ENCODE measurements around the gene DEDD. TPM values are rescaled to one million over a fixed set of nuclear protein-coding genes. Genes with fewer than 3 reads are reported as not detected.

Gene DEDD
- total RNA-seq, 1 donor from 2014 or later = 24.9 TPM

DNA sequence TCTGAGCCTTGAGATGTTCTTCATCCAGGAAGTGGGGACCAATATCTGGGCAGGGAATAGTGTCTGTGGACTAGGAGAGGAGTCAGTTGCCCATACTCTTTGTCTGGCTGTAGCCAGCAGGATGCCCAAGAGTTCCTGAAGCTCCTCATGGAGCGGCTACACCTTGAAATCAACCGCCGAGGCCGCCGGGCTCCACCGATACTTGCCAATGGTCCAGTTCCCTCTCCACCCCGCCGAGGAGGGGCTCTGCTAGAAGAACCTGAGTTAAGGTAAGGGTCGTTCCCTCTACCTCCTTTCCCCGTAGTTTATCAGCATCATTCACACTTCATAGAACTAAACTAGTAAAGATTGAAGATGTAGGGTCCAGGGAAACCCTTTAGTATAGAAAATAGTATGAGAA, 30.3 kb upstream of the DEDD start:
- ATAC-seq = no peak

DNA sequence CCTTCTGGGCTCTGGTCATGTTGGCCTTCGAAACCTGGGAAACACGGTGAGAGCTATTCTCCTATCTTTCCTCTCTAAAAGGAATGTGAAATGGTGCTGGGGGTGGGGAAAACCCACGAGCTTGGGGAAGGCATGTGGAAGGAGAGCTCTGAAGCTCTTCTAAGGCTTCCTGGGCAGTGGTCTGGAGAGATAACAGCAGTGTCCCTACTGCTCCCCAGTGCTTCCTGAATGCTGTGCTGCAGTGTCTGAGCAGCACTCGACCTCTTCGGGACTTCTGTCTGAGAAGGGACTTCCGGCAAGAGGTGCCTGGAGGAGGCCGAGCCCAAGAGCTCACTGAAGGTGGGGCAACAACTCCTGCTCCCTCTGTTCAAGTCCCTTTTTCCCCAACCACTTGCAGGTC, 29.6 kb upstream of the DEDD start:
- ATAC-seq = no peak

DNA sequence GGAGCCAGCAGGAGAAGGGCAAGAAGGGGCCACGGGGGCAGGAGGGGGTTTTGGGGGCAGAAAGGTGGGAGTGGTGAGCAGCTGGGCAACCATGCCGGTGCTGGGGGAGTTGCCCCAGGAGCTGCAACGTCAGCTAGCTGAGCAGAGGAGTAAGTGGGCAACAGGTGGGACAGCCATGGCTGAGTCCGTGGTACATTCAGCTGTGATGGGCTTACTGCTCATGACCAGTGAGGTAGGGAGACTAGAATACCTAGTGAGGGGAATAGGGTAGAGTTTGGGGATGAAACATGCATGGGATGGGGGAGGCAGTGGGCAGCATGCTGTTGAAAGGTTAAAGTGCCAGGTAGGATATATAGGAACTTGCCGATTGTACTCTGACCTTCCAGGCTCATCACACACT, 29.2 kb upstream of the DEDD start:
- ATAC-seq = no peak

DNA sequence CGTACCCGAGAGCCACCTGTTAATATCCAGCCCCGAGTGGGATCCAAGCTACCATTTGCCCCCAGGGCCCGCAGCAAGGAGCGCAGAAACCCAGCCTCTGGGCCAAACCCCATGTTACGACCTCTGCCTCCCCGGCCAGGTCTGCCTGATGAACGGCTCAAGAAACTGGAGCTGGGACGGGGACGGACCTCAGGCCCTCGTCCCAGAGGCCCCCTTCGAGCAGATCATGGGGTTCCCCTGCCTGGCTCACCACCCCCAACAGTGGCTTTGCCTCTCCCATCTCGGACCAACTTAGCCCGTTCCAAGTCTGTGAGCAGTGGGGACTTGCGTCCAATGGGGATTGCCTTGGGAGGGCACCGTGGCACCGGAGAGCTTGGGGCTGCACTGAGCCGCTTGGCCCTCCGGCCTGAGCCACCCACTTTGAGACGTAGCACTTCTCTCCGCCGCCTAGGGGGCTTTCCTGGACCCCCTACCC, 28.2 kb upstream of the DEDD start:
- no peak for ATAC-seq

DNA sequence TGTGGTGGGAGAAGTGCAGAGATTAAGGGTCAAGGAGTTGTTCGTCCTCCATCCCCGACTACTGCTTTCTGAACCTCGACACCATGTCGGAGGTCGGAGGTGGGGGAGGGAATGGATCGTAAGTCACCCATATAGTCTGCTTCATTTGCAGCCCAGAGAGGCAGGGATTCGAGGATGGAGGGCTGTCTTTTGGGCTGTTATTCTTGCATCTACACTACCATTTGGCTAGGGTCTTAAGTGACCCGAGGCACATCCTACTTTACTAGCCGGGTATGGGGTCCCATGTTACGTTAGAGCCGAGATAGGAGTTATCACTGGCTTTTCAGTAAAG, 27.4 kb upstream of the DEDD start:
- no peak for ATAC-seq

DNA sequence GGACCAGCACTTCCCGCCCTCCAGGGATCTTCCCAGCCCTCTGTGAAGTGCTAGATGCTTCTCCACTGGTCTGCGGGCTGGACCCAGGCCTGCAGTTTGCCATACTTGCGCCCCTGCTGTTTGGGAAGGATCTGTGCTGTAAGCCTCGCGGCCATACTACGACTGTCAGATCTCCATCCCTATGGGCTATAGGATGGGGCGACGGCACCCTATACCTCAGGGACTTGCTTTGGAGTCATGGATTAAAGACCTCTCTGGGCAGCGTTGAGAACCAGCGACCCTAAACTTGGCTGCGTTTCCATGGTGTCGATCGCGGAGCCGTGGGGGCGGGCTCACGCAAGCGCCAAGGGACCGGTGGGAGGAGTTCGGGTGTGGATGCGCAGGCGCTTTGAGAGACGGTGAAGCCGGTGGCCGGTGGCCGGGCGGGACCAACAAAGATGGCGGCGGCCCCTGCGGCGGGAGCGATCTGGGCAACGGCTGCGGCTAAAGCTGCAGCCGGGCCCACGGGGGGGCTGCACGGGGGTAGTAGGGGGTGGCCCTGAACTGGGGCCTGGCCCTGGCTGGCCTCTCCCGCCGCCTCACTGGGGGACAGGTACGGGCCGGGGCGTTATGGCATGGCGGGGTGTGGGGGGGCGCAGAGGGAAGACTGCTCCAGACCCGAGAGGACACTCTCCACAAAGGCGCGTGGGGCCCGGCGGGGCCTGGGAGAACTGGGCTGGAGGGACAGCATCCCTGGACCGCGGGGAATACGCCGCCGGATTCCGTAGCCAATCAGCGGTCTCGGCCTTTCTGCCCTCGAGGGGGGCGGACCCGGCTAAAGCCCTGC, 26.8 kb upstream of the DEDD start, which contains the start of gene USP21:
TSS of gene USP21 (plus strand) at position 414 of the 826 bp plus-strand sequence. CDS start 1,141 bp downstream, outside the sequence.
- peak; percentile 90 for ATAC-seq

DNA sequence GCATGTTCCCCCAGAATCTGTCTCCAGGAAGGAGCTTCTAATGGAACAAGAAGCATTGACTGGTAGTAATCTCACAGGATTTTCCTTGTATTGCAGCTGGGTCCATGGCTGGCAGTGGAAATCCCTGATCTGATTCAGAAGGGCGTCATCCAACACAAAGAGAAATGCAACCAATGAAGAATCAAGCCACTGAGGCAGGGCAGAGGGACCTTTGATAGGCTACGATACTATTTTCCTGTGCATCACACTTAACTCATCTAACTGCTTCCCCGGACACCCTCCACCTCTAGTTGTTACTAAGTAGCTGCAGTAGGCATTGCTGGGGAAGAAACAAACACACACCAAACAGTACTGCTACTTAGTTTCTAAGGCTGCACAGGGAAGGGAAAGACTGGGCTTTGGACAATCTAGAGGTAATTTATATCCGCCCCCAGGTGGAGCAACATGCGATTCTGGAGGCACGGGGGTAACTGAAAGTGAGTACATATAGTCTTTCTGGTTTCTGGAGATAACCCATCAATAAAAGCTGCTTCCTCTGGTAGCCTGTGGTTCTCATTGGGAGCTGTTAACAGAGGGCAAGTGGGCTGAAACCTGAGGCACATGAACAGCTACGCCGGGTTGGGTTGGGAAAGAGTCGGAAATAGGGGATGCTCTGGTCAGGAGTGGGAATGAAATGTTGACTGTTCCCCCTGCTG, 26.0 kb upstream of the DEDD start:
- ATAC-seq = no peak

DNA sequence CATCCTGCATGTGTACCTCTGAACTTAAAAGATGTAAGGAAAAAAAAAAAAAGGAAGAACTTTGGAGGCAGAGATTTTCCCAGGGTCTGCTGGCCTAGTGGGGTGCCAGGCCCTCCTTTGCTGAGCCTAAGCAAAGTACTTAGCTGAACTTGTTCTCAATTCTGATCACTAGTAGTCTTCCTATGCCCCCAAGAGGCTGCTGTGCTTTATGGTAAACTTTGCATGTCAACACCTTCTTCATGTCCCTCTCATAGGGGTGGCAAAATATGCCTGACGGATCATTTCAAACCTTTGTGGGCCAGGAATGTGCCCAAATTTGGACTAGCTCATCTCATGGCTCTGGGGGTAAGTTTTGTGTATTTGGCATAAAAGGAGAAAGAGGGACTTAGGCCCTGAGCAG, 25.4 kb upstream of the DEDD start:
- ATAC-seq = no peak

DNA sequence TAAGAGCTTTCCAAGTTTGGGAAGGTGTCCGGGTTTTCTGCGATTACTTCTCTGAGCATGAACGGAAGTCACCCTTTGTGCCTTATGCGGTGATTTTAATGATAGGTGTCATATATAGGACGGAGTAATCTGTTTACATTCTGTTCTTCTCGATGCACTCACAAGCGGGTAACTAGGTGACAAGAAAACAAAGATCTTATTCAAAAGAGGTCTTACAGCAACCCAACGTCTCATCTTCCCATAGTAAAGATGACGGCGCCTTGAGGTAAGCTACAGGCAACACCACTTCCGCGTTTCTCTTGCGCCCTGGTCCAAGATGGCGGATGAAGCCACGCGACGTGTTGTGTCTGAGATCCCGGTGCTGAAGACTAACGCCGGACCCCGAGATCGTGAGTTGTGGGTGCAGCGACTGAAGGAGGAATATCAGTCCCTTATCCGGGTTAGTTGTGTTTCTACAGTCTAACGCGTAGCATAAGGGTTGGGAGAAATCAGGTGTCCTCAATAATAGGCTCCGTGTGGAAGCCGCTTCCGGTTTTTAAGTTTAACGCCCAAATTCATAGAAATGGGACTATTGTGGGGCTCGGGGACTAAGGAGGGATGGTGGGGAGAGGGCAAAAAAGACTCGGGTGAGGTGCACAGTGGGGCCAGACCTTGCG, 21.3 kb upstream of the DEDD start, which contains the start of gene UFC1:
TSS of gene UFC1 (plus strand) at position 297 of the 656 bp plus-strand sequence. CDS start at position 317, 20 bp downstream.
- ATAC-seq = peak; percentile 83

DNA sequence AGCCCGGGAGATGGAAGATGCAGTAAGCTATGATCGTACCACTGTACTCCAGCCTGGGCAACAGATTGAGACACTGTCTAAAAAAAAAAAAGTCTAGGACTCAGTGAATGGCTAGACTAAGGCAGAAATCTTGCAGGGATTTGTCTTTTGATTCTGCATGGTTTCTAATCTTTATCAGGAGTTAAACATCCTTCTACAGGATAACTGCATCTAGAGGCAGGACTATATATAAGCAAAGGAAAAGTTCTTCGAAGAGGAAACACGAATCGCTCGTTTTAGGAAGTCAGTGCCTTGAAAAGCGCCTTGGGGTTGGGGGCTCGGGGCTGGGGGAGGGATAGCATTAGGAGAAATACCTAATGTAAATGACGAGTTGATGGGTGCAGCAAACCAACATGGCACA, 20.7 kb upstream of the DEDD start:
- ATAC-seq = no peak

DNA sequence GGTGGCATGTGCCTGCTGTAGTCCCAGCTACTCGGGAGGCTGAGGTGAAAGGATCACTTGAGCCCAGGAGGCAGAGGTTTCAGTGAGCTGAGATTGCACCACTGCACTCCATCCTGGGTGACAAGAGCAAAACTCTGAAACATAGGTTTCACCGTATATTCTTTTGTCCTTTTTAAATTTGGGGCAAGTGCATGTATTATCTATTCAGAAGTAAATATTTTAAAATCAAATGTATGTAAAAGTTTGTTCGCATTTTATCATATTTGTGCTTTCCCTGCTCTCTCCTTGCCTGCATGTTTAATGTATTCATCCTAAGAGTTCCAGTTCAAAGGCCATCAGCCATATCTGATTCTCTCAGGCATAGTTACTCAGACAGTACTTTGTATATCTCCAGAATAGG, 13.4 kb upstream of the DEDD start:
- no peak for ATAC-seq

DNA sequence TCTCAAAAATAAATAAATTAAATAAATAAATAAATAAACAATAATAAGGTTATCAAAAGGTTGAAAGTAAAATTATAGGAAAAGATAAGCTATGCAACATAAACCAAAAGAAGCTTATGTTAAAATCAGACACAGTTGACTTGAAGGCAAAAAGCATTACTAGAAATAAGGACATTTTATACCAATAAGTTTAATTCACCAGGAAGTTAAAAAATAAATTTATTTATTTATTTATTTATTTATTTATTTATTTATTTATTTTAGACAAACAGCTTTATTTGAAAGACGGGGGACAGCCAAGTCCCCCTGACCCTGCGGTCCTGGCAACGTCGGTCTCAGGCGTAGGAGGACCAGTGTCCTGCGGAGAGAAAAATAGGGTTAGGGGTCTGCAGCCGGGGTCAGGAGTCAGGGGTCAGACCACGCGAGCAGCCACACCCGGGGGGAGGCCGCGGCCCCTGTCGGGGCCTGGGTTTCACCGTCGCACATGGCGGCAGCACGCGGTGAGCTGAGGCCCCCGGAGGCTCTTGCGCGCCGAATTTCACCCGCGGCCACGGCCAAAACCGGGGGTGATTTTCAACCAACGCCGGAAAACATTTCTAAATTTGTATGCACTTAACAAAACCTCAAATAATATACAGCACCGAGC, 8.4 kb upstream of the DEDD start:
- ATAC-seq = no peak

DNA sequence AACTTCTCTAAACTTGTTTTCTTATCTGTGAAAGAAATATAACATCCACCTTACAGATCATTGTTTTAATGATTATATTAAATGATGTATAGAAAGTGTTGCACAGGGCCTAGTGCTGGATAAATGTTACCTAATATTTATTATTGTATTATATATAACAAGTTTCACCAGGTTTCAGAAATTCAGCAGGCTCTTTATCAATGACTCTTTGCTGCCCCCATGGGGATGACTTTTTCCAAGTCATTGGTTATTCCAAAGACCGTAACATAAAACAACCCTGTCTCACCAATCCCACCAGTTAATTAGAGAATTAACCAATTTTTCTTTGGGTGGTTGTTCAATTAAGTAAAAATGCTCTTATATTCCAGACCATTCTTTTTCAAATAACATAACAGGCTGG, 7.3 kb upstream of the DEDD start:
- peak; percentile 73 for ATAC-seq

DNA sequence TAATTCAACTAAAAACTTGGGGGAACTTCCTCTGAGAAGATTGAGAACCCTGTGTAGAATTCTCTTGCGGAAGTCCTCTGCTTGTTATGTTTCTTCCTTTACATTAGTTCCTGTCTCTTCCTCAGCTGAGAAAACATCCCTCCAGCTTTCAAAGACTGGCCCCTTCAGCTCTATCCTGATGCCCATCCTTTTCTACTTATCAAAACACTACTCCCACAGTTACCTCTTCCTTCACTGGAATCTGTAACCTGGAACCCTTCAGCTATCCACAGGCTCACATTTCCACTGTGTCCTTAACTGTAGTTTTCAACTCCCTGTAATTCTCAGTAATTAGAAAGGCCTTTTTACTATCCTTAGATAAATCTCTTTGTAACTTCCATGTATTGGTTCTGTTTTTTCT, 6.0 kb upstream of the DEDD start:
- no peak for ATAC-seq

DNA sequence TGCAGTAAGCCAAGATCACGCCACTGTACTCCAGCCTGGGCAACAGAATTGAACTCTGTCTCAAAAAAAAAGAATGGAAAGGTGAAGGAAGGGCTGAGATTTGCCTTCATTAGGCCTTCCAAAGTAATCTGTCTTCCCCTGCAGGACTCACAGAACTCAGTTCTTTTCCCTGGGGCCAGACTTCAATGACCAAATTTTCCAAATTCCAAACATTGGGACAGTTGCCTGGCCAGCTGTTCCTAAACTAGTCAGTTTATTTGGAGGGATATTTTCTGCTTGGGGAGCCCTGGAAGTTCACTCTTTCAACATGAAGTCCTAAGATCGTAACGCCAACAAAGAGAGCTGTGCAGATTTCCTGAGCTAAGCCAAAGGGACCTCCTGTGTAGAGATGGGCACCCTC, 5.4 kb upstream of the DEDD start:
- ATAC-seq = no peak

DNA sequence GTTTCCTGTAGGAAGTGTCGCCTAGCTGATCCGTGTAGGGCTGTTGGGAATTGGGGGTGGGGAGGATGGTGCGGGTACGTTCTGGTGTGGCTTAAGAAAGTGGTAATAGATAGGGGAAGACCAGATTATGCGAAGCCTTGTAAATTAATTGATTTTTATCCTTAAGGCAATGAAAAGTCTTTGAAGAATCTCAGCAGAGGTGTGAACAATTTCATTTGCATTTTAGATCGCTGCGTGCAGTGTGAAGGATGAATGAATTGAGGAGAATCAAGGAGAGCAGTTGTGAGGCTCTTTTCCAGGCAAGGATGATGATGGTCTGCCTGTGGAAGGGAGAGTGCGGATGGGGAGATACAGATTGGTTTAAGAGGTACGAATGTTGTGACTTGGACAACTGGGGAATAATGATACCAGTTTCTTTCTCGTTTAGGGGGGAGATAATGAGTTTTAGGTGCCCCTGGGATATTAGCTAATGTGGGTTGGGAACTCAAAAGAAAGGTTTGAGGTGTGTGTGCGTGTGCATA, 813 bp upstream of the DEDD start:
- ATAC-seq = no peak

DNA sequence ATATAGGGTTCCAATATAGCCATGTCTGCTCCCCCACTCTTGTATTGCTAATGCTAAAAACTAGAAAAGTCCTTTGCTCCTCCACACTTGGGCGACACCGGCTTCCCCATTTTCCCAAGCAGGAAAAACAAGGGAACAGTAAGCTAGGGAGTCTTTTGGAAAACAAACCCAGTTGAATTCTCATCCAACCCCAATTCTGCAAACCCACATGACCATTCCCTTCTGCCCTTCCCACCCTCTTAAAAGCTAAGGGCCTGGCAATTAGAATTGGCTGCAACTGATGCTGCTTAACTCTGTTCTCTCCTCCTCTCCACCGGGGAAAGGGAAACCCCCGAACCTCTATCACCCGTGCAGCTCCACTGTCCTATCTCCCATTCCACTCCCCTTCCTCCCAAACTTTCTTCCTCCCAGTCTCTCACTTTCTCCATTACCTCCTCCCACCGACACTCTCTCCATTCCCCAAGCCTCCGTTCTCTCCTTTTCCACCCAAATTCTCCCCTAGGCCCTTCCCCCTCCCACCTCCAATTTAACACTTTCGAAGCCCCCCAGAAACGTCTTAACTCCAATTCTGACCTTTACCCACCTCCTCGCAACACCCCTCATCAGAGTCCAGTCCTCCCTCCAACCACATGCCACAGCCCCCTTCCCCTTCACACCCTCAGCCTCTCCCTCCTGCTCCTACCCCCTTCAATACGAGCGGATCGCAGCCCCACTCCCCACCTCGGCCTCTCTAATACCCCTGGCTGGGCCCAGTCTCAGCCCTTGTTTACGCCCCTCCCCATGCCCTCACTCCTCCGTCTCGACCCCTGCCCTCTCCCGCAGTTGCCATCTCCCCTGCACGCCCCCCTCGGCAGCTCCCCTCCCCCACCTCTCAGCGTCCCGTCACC, 701 bp downstream of the DEDD start:
- no peak for ATAC-seq

DNA sequence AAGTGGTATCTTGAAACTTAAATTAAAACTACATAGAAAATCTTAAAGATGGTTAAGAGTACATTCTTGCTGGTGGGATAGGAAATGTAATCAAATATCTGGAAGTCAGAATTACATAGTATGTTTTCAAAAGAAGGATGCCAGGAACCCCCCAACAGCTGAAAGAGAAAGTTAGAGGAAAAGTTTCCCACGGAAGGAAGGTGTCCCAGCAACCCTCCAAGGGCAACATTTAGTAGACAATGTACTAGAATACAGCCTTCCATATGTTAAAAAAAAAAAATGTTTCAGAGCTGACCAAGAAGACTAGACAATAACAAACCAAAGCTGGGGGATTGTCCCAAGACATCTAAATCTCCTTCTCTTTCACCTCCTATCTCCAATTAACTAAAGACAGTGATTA, 2.2 kb downstream of the DEDD start:
- ATAC-seq = no peak

DNA sequence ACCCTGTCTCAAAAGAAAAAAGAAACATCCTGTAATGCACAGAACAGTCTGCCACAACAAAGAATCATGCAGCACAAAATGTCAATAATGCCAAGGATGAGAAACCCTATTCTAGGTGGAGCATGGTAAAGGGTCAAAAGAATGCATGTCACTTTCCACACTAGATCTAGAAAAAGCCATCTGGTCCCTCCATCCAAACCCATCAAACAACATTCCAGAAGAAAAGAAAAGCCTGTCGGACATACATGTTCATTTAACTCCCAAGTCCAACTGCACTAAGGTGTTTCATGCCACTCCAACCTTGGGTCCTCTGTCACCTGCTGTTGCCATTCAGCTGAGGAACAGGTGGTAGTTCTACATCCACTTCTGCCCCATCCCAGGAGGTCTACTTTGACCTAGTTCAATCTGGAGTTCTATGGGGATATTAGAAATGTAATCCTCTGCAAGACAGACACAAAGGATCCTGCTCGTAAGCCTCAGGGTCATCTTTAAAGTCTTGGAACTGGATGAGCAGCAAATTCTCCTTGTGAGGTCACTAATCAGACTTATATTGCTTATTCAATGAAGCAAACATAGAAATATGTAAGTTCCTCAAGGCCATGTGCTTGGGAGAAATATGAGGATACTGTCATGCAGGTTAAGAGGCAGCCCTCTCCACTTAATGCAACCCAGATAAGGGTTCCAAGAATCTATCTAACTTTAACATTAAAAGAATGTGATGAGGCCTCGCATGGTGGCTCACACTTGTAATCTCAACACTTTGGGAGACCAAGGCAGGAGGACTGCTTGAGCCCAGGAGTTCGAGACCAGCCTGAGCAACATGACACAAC, 3.7 kb downstream of the DEDD start:
- ATAC-seq = no peak

DNA sequence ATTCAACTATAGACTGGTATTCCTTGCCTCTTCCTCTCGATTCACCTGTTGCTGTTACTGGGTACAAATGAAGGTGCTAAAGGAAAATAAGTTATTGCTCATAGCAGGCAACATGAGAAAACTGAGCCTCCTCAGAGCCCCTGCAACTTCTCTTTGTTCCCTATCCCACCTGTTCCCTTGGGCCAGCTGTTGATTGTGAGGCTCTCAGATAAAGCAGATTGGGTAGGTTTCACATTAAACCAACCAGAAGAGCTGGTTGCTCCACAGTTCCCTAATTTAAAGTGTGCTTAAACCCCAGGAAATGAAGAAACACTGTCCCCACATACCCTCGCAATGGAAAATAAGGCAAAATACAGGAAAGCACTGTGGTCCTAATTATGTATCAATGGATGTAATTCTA, 4.8 kb downstream of the DEDD start:
- ATAC-seq = no peak

DNA sequence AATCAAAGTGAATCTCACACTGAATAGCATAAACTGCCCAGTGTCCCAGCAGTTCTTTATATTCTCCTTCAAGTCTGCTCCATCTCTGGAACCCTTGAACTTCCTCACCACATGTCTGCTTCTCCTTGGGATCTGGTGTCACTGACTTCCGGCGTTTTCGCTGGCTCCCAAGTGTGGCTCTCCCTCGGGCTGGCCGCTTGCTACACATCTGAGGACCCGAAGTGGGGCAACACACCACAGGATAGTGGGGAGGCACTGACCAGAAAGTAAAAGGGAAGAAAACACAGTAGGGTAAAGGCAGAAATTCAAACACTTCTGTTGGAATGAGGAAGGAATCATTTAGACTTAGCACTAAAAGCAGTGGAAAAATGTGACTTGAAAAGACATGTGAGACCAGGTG, 9.5 kb downstream of the DEDD start:
- ATAC-seq = no peak
